OCI-LY3 (cell line): Measurements from ENCODE around the gene MYBPHL.

Experiments
- CTCF ChIP-seq: fragments of 200-600, 300-600 bp; sonication (generic); IDR thresholded peaks from 2 replicates; pipeline ENCODE4 v1.5.1; 2014; ENCODE audit warnings: antibody characterized with exemption, low read length, low read depth
- EZH2phosphoT487 ChIP-seq: fragments of 200-600 bp; shearing (Covaris generic); IDR thresholded peaks from 2 replicates; pipeline ENCODE4 v1.6.1; 2018; ENCODE audit warnings: antibody characterized with exemption, mixed run types, low read depth

GRCh38 chr1:109274533-109275476 is 32.0 kb downstream of the MYBPHL start:
- TF ChIP-seq CTCF (no peak), EZH2phosphoT487 (no peak)
